WI38 (cell line): ENCODE data around the gene RBM34.

ENCODE experiments used
- H3K4me3 ChIP-seq: 2 replicates; pipeline ENCODE4 v1.5.1; 2011; ENCODE audit warnings: low read depth, mild to moderate bottlenecking, control low read depth, low read length
- CTCF ChIP-seq: IDR thresholded peaks from 2 replicates; pipeline ENCODE4 v1.5.1; 2012; ENCODE audit warnings: low read depth, mild to moderate bottlenecking, control low read depth, low read length

RBM34 gene

DNA sequence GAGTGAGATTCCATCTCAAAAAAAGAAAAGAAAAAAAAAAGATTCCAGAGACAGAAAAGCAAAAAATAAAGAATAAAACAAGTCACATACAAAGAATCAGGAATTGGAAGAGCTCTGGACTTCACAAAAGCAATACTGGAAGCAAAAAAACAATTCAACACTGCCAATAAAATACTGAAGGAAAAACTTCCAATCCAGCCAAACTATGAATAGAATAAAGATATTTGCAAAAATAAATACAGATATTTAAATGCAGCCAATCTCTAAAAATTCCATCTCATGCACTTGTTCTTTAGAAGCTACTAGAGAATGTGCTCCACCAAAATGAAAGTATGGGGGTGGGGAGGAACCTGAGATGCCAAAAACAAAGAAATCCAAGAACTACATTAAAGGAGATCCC lies 29.4 kb upstream of the RBM34 start:
- TF ChIP-seq CTCF, result no peak
- H3K4me3 ChIP-seq, result no peak overlapping the region

GRCh38 chr1:235187316-235187715 lies 26.3 kb upstream of the RBM34 start:
- no peak overlapping the region for H3K4me3 ChIP-seq
- no peak for TF ChIP-seq CTCF

DNA sequence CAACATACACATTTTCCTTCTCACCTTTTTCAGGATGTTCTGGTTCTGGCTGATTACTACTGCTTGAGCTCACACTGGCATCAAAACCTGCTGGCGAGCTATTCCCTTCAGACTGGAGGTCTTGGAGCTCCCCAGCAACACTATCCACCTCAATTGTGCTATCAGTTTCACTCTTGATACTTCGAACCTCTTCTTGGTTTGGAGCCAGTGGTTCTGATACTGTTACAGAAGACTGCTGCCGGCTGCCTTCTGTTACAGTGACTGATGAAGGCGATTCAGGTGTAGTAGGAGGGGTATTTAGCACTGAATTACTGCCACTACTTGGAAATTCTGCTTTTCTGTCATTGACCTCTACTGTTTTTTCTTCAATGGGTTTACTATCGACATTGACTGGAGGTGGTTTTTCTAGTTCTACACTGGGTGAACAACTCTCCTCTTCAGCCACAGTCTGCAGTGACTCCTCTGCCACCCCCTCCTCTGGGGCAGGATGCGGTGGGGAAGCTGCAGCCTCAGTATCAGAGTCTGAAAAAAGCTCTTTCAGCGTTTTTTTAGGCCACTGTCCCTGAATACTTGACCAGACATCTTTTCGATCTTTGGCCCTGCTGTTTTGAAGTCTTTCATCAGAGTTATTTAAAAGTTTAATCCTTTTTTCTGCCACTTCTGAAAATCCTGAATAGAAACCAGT lies 20.7 kb upstream of the RBM34 start:
- no peak for TF ChIP-seq CTCF

GRCh38 chr1:235180916-235181460 lies 19.9 kb upstream of the RBM34 start:
- no peak for TF ChIP-seq CTCF
- H3K4me3 ChIP-seq, result no peak overlapping the region

More for the DNA sequence above, 20.7 kb upstream of the RBM34 start:
- no peak overlapping the region for H3K4me3 ChIP-seq

DNA sequence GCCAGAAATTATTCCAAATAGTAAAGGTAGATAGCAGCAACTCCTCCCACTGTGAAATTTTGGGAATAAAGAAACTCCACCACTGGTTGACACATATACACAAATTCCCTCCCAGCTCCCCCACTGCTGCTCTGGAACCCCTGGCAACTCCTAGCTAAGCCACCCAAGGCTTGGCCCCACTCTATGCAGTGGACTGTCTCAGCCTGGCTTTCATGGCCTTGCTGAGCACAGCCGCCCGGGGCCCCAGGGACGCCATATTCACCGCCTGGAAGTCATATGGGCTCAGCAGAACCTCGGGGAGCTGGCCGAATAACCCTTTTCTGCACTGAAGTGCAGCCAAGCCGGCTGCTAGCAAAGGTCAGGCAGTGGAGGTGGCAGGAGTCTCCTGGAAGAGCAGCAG lies 15.4 kb upstream of the RBM34 start:
- no peak overlapping the region for H3K4me3 ChIP-seq
- TF ChIP-seq CTCF, result no peak

DNA sequence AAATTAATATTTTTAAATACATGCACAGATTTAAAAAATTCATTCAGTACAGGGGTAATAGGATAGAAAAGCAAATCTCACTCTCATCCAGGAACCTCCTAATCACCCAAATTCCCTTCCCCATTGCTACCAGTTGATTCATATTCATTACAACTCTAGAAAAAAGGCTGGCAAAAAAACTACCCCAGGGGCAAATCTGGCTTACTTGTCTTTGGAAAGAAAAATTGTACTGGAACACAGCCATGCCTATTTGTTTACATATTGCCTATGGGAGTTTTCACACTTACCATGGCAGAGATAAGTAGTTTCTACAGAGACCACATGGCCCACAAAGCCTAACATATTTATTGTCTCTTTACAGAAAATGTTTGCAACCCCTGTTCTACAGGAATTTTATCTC lies 8.9 kb upstream of the RBM34 start:
- H3K4me3 ChIP-seq, result no peak overlapping the region
- TF ChIP-seq CTCF, result no peak

DNA sequence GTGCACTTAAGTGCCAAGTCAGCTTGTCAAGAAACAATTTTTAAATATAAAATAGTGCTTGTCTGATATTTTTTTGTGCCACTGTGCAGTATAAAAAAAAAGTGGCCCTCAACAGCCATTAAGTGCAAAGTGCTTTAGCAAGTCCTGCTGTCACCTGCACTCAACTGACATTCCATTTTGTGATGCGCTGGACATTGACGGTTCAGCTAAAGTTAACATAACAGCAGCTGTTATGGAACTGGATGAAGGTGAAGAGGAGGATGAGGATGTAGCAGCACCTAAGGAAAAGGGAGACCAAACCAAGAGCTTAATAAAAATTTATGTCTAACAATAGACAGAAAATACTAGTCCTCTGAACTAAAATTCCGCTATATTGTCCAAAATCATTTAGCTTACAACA lies 7.3 kb upstream of the RBM34 start:
- TF ChIP-seq CTCF, result no peak
- H3K4me3 ChIP-seq, result no peak overlapping the region
